ENCODE measurements around the gene DNAH11. TPM values are rescaled to one million over a fixed set of nuclear protein-coding genes. Genes with fewer than 3 reads are reported as not detected.

Gene DNAH11
- total and polyA plus RNA-seq, 2 of the 8 experiments (the other 6 are each of a cell fraction or from before 2014, with no cell fraction given): 1.8 to 4.9 TPM

- no peak overlapping the region for H4K91ac ChIP-seq (replicated peaks; ENCODE audit: insufficient read length, low read length)
- H2BK5ac ChIP-seq (ENCODE audit: low read depth, low read length): no peak overlapping the region
- no peaks in the 10 kb centered on the region for H3K27me3 ChIP-seq (replicated peaks in 1 of 4; ENCODE audit: control insufficient read depth in 3 of 4, extremely low read depth in 1 of 4, insufficient read depth in 3 of 4, low read length in 3 of 4)
- ChIA-PET POLR2A (ENCODE audit: partially characterized antibody) (no interaction called here), CTCF (ENCODE audit: partially characterized antibody) (interaction anchor here (0.9 to 1.5 kb wide), 2 partner anchors 14 to 25 kb away, joined by 3 read pairs; no protein-coding TSS in a partner anchor)
- H3K9me3 ChIP-seq (ENCODE audit: insufficient read depth in 2 of 2, low read depth in 1 of 2, low read length in 1 of 2): no peaks in the 10 kb centered on the region
- H2BK15ac ChIP-seq (ENCODE audit: low read length): no peak overlapping the region
- 79% methylated on average over 6 of the region's 6 CpGs; no CpG with 5 or more reads in 1 of the 2 experiments for WGBS, 2 experiments (ENCODE audit: extremely low coverage in 1 of 2, insufficient coverage in 1 of 2, insufficient read length in 1 of 2, insufficient replicate concordance in 2 of 2, low coverage in 1 of 2, low lambda C conversion rate in 2 of 2, missing lambda C conversion rate in 1 of 2)
- no peaks in the 10 kb centered on the region for H3K79me2 ChIP-seq (ENCODE audit: control insufficient read depth in 1 of 2, insufficient read depth in 2 of 2, low read length in 2 of 2)
- no peak overlapping the region for H3K18ac ChIP-seq (ENCODE audit: extremely low read depth, low read length)
- H4K5ac ChIP-seq (ENCODE audit: insufficient read length, low read depth, low read length): no peak overlapping the region
- H3K4ac ChIP-seq (replicated peaks; ENCODE audit: insufficient read length, low read depth, low read length): no peak overlapping the region
- no peaks in the 10 kb centered on the region for H3K4me1 ChIP-seq (replicated peaks in 1 of 4; ENCODE audit: control insufficient read depth in 3 of 4, insufficient read depth in 4 of 4, low read length in 3 of 4)
- H2BK120ac ChIP-seq (replicated peaks; ENCODE audit: low read depth, low read length): no peak overlapping the region
- no peak overlapping the region for H3K9ac ChIP-seq (replicated peaks in 1 of 4; ENCODE audit: extremely low read depth in 1 of 4, low read depth in 3 of 4, low read length in 3 of 4)
- H3K56ac ChIP-seq (replicated peaks; ENCODE audit: insufficient read length, low read depth, low read length): no peak overlapping the region
- H3K27ac ChIP-seq (ENCODE audit: low read depth, low read length): no peak overlapping the region
- no peak overlapping the region for H3K14ac ChIP-seq (ENCODE audit: insufficient read length)
- no peak overlapping the region for H2AK5ac ChIP-seq (ENCODE audit: low read depth, low read length)
- no peak overlapping the region for H2AFZ ChIP-seq (ENCODE audit: low read length)
- H3K23me2 ChIP-seq (ENCODE audit: low read depth, low read length): no peaks in the 10 kb centered on the region
- no peak overlapping the region for H3K4me2 ChIP-seq (ENCODE audit: insufficient read depth in 1 of 2, low read depth in 2 of 2, low read length in 2 of 2)
- H4K20me1 ChIP-seq (replicated peaks in 1 of 2; ENCODE audit: control insufficient read depth in 1 of 2, insufficient read depth in 2 of 2, low read length in 2 of 2): no peaks in the 10 kb centered on the region
- H3K79me1 ChIP-seq (ENCODE audit: low read depth, low read length): no peaks in the 10 kb centered on the region
- no peak overlapping the region for H2BK12ac ChIP-seq (ENCODE audit: low read depth, low read length)
- H3K23ac ChIP-seq (ENCODE audit: insufficient read length): no peak overlapping the region
- no peak for DNase-seq (ENCODE audit: low read depth in 1 of 2, low spot score in 2 of 2)
- H2BK20ac ChIP-seq (ENCODE audit: low read length): no peak overlapping the region
- H4K8ac ChIP-seq (ENCODE audit: extremely low read depth, insufficient read depth, low read length): no peak overlapping the region
- H3K36me3 ChIP-seq (ENCODE audit: control insufficient read depth in 2 of 4, insufficient read depth in 4 of 4, low read length in 3 of 4): no peaks in the 10 kb centered on the region
- FAIRE-seq: no peak
- no peak overlapping the region for H3K4me3 ChIP-seq (ENCODE audit: extremely low read depth in 1 of 4, insufficient read depth in 2 of 4, low read depth in 3 of 4, low read length in 4 of 4)
- TF ChIP-seq CHD2 (IDR thresholded peaks at IDR 0.05; ENCODE audit: low read length) (no peak), CBX5 (IDR thresholded peaks at IDR 0.05; ENCODE audit: low read depth, low read length) (no peak), SIRT6 (IDR thresholded peaks at IDR 0.05; ENCODE audit: low read length) (no peak), CHD1 (IDR thresholded peaks at IDR 0.05; ENCODE audit: low read depth, low read length) (no peak), RBBP5 (IDR thresholded peaks at IDR 0.05; ENCODE audit: borderline replicate concordance, low read depth, low read length) (no peak), CTCF (IDR thresholded peaks at IDR 0.05; ENCODE audit: control extremely low read depth in 1 of 3, insufficient read depth in 1 of 3, low read depth in 1 of 3, low read length in 3 of 3) (no peak), POLR2A (IDR thresholded peaks at IDR 0.05; ENCODE audit: control extremely low read depth in 1 of 2, low read depth in 2 of 2, low read length in 2 of 2) (no peak), BCL11A (IDR thresholded peaks at IDR 0.05; ENCODE audit: low read depth in 2 of 2, low read length in 2 of 2) (no peak), PHF8 (conservative IDR thresholded peaks at IDR 0.05; ENCODE audit: low read depth, low read length) (no peak), YY1 (IDR thresholded peaks at IDR 0.05; ENCODE audit: low read depth, low read length) (no peak), RNF2 (IDR thresholded peaks at IDR 0.05; ENCODE audit: borderline replicate concordance, low read depth, low read length, missing control alignments, poor library complexity, severe bottlenecking) (no peak), HDAC6 (IDR thresholded peaks at IDR 0.05; ENCODE audit: low read depth, low read length) (no peak)
Observed at GRCh38 chr7:21743493-21743892, 200.7 kb downstream of the DNAH11 start.
